Astrocyte (in vitro differentiated cells and primary cell): Measurements from ENCODE around the gene SLC17A3. TPM values are rescaled to one million over a fixed set of nuclear protein-coding genes. Genes with fewer than 3 reads are reported as not detected.

Source experiments
- DNase-seq: peaks from one replicate; pipeline ENCODE4 v3.0.0-alpha.2; 2010; ENCODE audit warnings: low read depth
- FAIRE-seq: peaks from 2 replicates; lab custom pipeline; 2011; peaks lifted over from hg19 to GRCh38; lab: Jason Lieb, UNC
- H2AFZ ChIP-seq: 2 replicates; pipeline ENCODE4 v1.6.0; 2012; ENCODE audit warnings: low read depth, low read length, inconsistent platforms
- H3K27ac ChIP-seq: 2 replicates; pipeline ENCODE4 v1.5.1; 2011; ENCODE audit warnings: low read depth, low read length, inconsistent platforms
- H3K27me3 ChIP-seq: 2 replicates; pipeline ENCODE4 v1.6.0; 2011; ENCODE audit warnings: low read length, inconsistent platforms; ENCODE audit not compliant: insufficient read depth
- H3K36me3 ChIP-seq: 2 replicates; pipeline ENCODE4 v1.5.1; 2011; ENCODE audit warnings: low read length, inconsistent platforms; ENCODE audit not compliant: insufficient read depth
- H3K4me1 ChIP-seq: 2 replicates; pipeline ENCODE4 v1.5.1; 2011; ENCODE audit warnings: low read length, inconsistent platforms; ENCODE audit not compliant: insufficient read depth
- H3K4me2 ChIP-seq: 2 replicates; pipeline ENCODE4 v1.6.0; 2012; ENCODE audit warnings: low read length, inconsistent platforms
- H3K4me3 ChIP-seq: 2 replicates; pipeline ENCODE4 v1.5.1; 2011; ENCODE audit warnings: low read depth, mild to moderate bottlenecking, low read length, inconsistent platforms; ENCODE audit not compliant: insufficient read depth
- H3K79me2 ChIP-seq: 2 replicates; pipeline ENCODE4 v1.6.0; 2012; ENCODE audit warnings: mild to moderate bottlenecking, low read length, inconsistent platforms; ENCODE audit not compliant: insufficient read depth
- H3K9ac ChIP-seq: 2 replicates; pipeline ENCODE4 v1.6.0; 2012; ENCODE audit warnings: mild to moderate bottlenecking, low read length, inconsistent platforms
- H3K9me3 ChIP-seq: 2 replicates; pipeline ENCODE4 v1.5.1; 2012; ENCODE audit warnings: low read depth, mild to moderate bottlenecking, low read length, inconsistent platforms; ENCODE audit not compliant: insufficient read depth
- H4K20me1 ChIP-seq: 2 replicates; pipeline ENCODE4 v1.6.0; 2012; ENCODE audit warnings: low read length, inconsistent platforms; ENCODE audit not compliant: insufficient read depth
- H3K27ac Mint-ChIP-seq: one replicate; pipeline ENCODE4 v1.8.0; 2021; ENCODE audit warnings: mild to moderate bottlenecking, mixed read lengths; ENCODE audit not compliant: unreplicated experiment
- H3K27me3 Mint-ChIP-seq: one replicate; pipeline ENCODE4 v1.8.0; 2021; ENCODE audit warnings: low read depth, mixed read lengths; ENCODE audit not compliant: unreplicated experiment
- H3K36me3 Mint-ChIP-seq: one replicate; pipeline ENCODE4 v1.8.0; 2021; ENCODE audit warnings: low read depth, mixed read lengths; ENCODE audit not compliant: unreplicated experiment
- H3K4me1 Mint-ChIP-seq: one replicate; pipeline ENCODE4 v1.8.0; 2021; ENCODE audit warnings: low read depth, mixed read lengths; ENCODE audit not compliant: unreplicated experiment
- H3K4me3 Mint-ChIP-seq: one replicate; pipeline ENCODE4 v1.8.0; 2021; ENCODE audit warnings: mild to moderate bottlenecking, moderate library complexity, mixed read lengths; ENCODE audit not compliant: unreplicated experiment
- H3K9me3 Mint-ChIP-seq: one replicate; pipeline ENCODE4 v1.8.0; 2021; ENCODE audit warnings: mild to moderate bottlenecking, mixed read lengths; ENCODE audit not compliant: unreplicated experiment
- CTCF ChIP-seq: IDR thresholded peaks from 2 replicates; pipeline ENCODE4 v1.5.1; 2011; ENCODE audit warnings: low read depth, mild to moderate bottlenecking, inconsistent platforms, low read length, moderate library complexity; ENCODE audit not compliant: insufficient read depth
- EZH2 ChIP-seq: IDR thresholded peaks from 2 replicates; pipeline ENCODE4 v1.6.1; 2012; ENCODE audit warnings: mild to moderate bottlenecking, low read length, inconsistent platforms; ENCODE audit not compliant: insufficient read depth
- total RNA-seq: library from RNA; stranded (reverse); gene quantifications from 2 replicates; pipeline ENCODE4 v1.2.1, GENCODE V29; 2021

The SLC17A3 gene
- total RNA-seq, 1 donor from 2014 or later = not detected

- no peaks in the 10 kb centered on the region for H3K9me3 Mint-ChIP-seq
- no peak overlapping the region for H3K27ac Mint-ChIP-seq
- H4K20me1 ChIP-seq = no peaks in the 10 kb centered on the region
- no peak overlapping the region for H3K9ac ChIP-seq
- FAIRE-seq = no peak
- H3K27me3 ChIP-seq = no peaks in the 10 kb centered on the region
- no peaks in the 10 kb centered on the region for H3K36me3 ChIP-seq
- H2AFZ ChIP-seq = no peak overlapping the region
- no peaks in the 10 kb centered on the region for H3K4me1 ChIP-seq
- peaks cover 7% of the 10 kb centered on the region for H3K27me3 Mint-ChIP-seq
- H3K4me1 Mint-ChIP-seq = no peaks in the 10 kb centered on the region
- no peak overlapping the region for H3K4me3 Mint-ChIP-seq
- H3K4me3 ChIP-seq = no peak overlapping the region
- no peak for TF ChIP-seq EZH2
- no peak for TF ChIP-seq CTCF
- no peak overlapping the region for H3K4me2 ChIP-seq
- no peaks in the 10 kb centered on the region for H3K9me3 ChIP-seq
- H3K79me2 ChIP-seq = no peaks in the 10 kb centered on the region
- H3K36me3 Mint-ChIP-seq = no peaks in the 10 kb centered on the region
- DNase-seq = no peak
- H3K27ac ChIP-seq = no peak overlapping the region
Measured at GRCh38 chr6:25921525-25922203, 47.6 kb upstream of the SLC17A3 start.

GRCh38 chr6:25919657-25920056 is 45.6 kb upstream of the SLC17A3 start:
- H4K20me1 ChIP-seq = no peaks in the 10 kb centered on the region
- H3K27me3 ChIP-seq = no peaks in the 10 kb centered on the region
- Mint-ChIP-seq H3K27ac (no peak overlapping the region), H3K27me3 (peaks cover 6% of the 10 kb centered on the region), H3K9me3 (no peaks in the 10 kb centered on the region), H3K36me3 (no peaks in the 10 kb centered on the region), H3K4me1 (no peaks in the 10 kb centered on the region), H3K4me3 (no peak overlapping the region)
- H3K36me3 ChIP-seq = no peaks in the 10 kb centered on the region
- FAIRE-seq (no peak), DNase-seq (no peak)
- H3K27ac ChIP-seq = no peak overlapping the region
- H3K79me2 ChIP-seq = no peaks in the 10 kb centered on the region
- H3K9me3 ChIP-seq = no peaks in the 10 kb centered on the region
- H3K4me2 ChIP-seq = no peak overlapping the region
- no peak for TF ChIP-seq EZH2
- no peak for TF ChIP-seq CTCF
- no peak overlapping the region for H2AFZ ChIP-seq
- H3K4me3 ChIP-seq = no peak overlapping the region
- H3K9ac ChIP-seq = no peak overlapping the region
- no peaks in the 10 kb centered on the region for H3K4me1 ChIP-seq

- Mint-ChIP-seq H3K27me3 (peaks cover 2% of the 10 kb centered on the region), H3K36me3 (no peaks in the 10 kb centered on the region), H3K27ac (no peak overlapping the region), H3K9me3 (no peaks in the 10 kb centered on the region), H3K4me1 (peaks cover 2% of the 10 kb centered on the region), H3K4me3 (no peak overlapping the region)
- Histone ChIP-seq H3K4me2 (no peak overlapping the region), H3K27ac (no peak overlapping the region), H4K20me1 (no peaks in the 10 kb centered on the region), H3K79me2 (no peaks in the 10 kb centered on the region), H3K9me3 (no peaks in the 10 kb centered on the region), H2AFZ (no peak overlapping the region), H3K4me1 (no peaks in the 10 kb centered on the region), H3K27me3 (no peaks in the 10 kb centered on the region), H3K9ac (no peak overlapping the region), H3K4me3 (no peak overlapping the region), H3K36me3 (no peaks in the 10 kb centered on the region)
- no peak for DNase-seq
- TF ChIP-seq CTCF = no peak
- TF ChIP-seq EZH2 = no peak
- FAIRE-seq = no peak
Measured at GRCh38 chr6:25918083-25918683, 44.1 kb upstream of the SLC17A3 start.
